Tibial artery (tissue), 4 donors: ENCODE measurements around the gene CKLF.

Source experiments
- DNase-seq, 2 donors: peaks; one replicate each; pipeline ENCODE4 v3.0.0-alpha.2; 2019
- H3K27ac ChIP-seq, 2 donors: fragments of 200-600 bp; sonication (generic) in 1 of 2; 1 replicate in 1 of 2; 2 replicates in 1 of 2; pipeline ENCODE4 v1.5.1; 2018 to 2019; ENCODE audit warnings: mild to moderate bottlenecking in 1 of 2
- H3K27me3 ChIP-seq, 2 donors: fragments of 200-600 bp; sonication (generic) in 1 of 2; one replicate each; pipeline versions ENCODE4 v1.5.1 to v1.6.0; 2016 to 2019
- H3K36me3 ChIP-seq, 3 donors: fragments of 200-600 bp; sonication (generic) in 2 of 3; one replicate each; pipeline ENCODE4 v1.5.1; 2016 to 2019; ENCODE audit warnings: mild to moderate bottlenecking in 2 of 3
- H3K4me1 ChIP-seq, 4 donors: fragments of 200-600 bp; sonication (generic) in 2 of 4; 1 replicate in 3 of 4; 2 replicates in 1 of 4; pipeline ENCODE4 v1.5.1; 2016 to 2019
- H3K4me3 ChIP-seq, 2 donors: fragments of 200-600 bp; sonication (generic) in 1 of 2; 1 replicate in 1 of 2; 2 replicates in 1 of 2; pipeline ENCODE4 v1.5.1; 2018 to 2019; ENCODE audit warnings: mild to moderate bottlenecking in 2 of 2
- H3K9me3 ChIP-seq, 3 donors: fragments of 200-600 bp; sonication (generic) in 1 of 3; one replicate each; pipeline ENCODE4 v1.5.1; 2016 to 2019
- intact Hi-C: fragments of 100-400 bp; cut with DNase I; formaldehyde crosslinking; loops from one replicate; pipeline ENCODE4 v1.15.0; 2023; ENCODE audit warnings: low total_unique reads
- TF ChIP-seq, protein P1 (sequence below), 2 experiments: fragments of 200-600 bp in 1 of 2; fragments of 450-650 bp in 1 of 2; IDR thresholded peaks; one replicate each; pipeline ENCODE4 v1.5.1; 2017 to 2019; ENCODE audit warnings: antibody characterized with exemption in 2 of 2, mild to moderate bottlenecking in 1 of 2, moderate library complexity in 1 of 2

The CKLF gene

DNA sequence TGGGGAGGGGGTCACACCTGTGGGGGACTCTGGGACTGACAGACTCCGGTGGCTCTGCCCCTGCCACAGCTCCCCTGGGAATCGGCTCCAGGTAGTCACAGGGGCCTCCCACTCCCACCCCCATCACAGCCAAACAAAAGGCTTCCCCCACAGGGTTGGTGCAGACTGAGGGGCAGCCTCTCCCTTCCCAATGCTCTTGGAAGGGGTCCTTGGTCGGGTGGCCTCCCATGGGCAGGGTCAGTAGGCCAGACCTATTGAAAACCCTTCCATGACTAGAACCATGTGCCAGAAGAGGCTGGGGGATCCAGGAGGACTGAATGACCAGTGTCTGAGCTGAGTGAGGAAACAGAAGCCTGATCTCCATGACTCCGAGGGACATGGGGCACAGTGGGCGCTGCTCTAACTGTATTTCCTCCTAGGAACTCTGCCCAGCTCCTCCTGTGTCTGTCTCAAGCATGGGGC lies 31.1 kb upstream of the CKLF start:
- Histone ChIP-seq H3K9me3 (no peaks in the 10 kb centered on the region), H3K4me3 (no peak overlapping the region), H3K27me3 (no peaks in the 10 kb centered on the region), H3K36me3 (peaks cover 15 to 57% (median 22%) of the 10 kb centered on the region in 3 donors), H3K27ac (peak overlapping the region; percentile 39 to 95), H3K4me1 (peaks cover 0 to 53% (median 35%) of the 10 kb centered on the region in 4 donors)
- intact Hi-C loops, result no loop called here
- TF ChIP-seq, protein P1, sequence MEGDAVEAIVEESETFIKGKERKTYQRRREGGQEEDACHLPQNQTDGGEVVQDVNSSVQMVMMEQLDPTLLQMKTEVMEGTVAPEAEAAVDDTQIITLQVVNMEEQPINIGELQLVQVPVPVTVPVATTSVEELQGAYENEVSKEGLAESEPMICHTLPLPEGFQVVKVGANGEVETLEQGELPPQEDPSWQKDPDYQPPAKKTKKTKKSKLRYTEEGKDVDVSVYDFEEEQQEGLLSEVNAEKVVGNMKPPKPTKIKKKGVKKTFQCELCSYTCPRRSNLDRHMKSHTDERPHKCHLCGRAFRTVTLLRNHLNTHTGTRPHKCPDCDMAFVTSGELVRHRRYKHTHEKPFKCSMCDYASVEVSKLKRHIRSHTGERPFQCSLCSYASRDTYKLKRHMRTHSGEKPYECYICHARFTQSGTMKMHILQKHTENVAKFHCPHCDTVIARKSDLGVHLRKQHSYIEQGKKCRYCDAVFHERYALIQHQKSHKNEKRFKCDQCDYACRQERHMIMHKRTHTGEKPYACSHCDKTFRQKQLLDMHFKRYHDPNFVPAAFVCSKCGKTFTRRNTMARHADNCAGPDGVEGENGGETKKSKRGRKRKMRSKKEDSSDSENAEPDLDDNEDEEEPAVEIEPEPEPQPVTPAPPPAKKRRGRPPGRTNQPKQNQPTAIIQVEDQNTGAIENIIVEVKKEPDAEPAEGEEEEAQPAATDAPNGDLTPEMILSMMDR (IDR thresholded peaks at IDR 0.05), result no peak
- DNase-seq, result no peak

DNA sequence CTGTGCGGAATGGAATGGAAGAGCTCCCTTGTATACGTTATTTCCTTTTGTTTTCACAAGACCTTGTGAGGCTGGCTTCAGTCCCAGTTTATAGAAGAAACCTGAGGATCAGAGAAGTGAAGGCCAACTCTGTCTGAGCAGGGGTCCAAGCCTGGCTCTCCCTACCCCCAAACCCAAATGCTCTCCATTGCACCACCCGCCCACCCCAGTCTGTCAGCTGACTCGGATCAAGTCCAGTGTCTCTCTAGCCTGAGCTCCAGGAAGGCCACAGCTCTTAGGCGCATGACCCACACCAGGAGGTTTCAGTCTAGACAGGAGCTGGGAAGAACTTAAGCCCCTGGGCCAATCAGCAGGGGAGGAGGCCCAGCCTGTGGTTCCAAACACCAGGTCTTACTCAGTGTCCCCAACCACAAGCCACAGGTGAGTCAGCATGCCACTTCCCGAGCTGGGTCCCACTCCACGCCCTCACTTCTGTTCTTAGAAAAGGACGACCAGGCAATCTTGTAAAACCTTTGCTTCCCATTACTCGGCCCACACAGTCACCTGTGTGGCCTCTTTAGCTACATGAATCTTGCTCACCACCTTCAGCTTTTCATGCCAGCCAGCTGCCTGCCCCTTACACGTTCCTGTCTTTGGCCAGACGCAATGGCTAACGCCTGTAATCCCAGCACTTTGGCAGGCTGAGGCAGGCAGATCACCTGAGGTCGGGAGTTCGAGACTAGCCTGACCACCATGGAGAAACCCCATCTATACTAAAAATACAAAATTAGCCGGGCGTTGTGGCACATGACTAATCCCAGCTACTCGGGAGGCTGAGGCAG lies 30.2 kb upstream of the CKLF start:
- no peak for DNase-seq
- Histone ChIP-seq H3K27me3 (no peaks in the 10 kb centered on the region), H3K4me1 (peaks cover 0 to 45% (median 27%) of the 10 kb centered on the region in 4 donors), H3K9me3 (no peaks in the 10 kb centered on the region), H3K27ac (peak overlapping the region; percentile 39 to 95), H3K4me3 (no peak overlapping the region), H3K36me3 (peaks cover 22 to 66% (median 29%) of the 10 kb centered on the region in 3 donors)
- intact Hi-C loops, result no loop called here
- TF ChIP-seq, protein P1 (IDR thresholded peaks at IDR 0.05), result no peak

DNA sequence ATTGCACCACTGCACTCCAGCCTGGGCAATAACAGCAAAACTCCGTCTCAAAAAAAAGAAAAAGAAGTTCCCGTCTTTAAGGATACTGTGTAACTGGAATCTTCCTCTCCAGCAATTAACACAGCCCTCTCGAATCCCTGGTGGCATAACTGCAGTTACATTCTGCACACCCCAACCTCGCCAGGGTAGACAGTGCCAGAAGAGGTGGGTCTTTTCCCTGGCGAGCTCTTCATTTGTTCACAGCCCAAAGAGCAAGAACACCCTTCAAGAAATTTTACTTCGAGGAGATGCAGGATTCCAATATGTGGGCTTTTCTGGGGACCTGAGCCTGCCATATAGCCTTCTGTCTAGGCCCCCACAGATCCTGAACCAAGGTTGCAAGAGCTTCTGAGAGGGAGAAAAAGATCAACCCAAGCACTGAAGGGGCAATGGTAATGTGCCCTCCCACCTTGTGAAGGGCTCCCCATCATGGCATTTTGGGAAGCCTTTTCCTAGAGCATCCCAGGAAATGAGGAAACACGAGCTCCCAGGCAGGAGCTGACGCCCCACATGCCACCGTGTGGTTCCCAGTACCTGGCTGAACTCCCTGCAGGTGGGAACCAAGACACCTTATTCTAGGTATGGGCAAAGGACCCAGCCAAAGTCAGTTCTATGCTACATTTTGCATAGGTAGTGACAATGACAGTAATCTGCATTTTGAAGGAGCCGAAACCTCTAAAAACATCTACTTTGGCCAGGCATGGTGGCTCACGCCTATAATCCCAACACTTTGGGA lies 29.4 kb upstream of the CKLF start:
- TF ChIP-seq, protein P1 (IDR thresholded peaks at IDR 0.05), result no peak
- no peak for DNase-seq
- peaks cover 0 to 37% (median 19%) of the 10 kb centered on the region in 4 donors for H3K4me1 ChIP-seq
- H3K36me3 ChIP-seq, result peaks cover 31 to 74% (median 37%) of the 10 kb centered on the region in 3 donors
- H3K4me3 ChIP-seq, result no peak overlapping the region
- no peaks in the 10 kb centered on the region for H3K9me3 ChIP-seq
- H3K27ac ChIP-seq, result peak overlapping the region; percentile 39 to 95
- intact Hi-C loops, result no loop called here
- H3K27me3 ChIP-seq, result no peaks in the 10 kb centered on the region

DNA sequence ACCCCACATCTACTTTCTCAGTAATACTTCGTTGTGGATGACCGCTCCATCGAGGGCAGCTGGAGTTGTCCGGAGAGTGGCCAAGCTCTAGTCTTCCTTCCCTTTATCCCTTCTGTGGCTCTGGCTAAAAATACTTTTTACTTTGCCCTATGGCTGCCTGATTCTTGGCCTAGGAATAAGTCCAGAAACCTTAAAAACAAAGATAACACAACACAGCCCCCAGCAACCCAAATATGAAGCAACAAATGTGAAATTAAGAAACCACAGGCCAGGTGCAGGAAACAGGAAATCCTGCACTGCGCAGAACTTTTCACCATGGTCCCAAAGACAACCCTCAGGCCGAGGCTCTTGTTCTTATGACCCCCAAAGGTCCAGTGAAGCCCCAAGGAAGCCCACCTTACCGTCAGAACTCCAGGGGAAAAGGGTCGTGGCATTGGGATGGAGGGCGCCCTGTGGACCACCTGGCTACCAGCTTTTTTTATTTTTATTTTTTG lies 28.5 kb upstream of the CKLF start:
- Histone ChIP-seq H3K4me1 (peaks cover 0 to 33% (median 17%) of the 10 kb centered on the region in 4 donors), H3K27ac (peak overlapping the region; percentile 11 to 39), H3K4me3 (no peak overlapping the region), H3K36me3 (peaks cover 40 to 83% (median 46%) of the 10 kb centered on the region in 3 donors), H3K9me3 (no peaks in the 10 kb centered on the region), H3K27me3 (no peaks in the 10 kb centered on the region)
- intact Hi-C loops, result no loop called here
- DNase-seq, result no peak
- TF ChIP-seq, protein P1 (IDR thresholded peaks at IDR 0.05), result no peak

DNA sequence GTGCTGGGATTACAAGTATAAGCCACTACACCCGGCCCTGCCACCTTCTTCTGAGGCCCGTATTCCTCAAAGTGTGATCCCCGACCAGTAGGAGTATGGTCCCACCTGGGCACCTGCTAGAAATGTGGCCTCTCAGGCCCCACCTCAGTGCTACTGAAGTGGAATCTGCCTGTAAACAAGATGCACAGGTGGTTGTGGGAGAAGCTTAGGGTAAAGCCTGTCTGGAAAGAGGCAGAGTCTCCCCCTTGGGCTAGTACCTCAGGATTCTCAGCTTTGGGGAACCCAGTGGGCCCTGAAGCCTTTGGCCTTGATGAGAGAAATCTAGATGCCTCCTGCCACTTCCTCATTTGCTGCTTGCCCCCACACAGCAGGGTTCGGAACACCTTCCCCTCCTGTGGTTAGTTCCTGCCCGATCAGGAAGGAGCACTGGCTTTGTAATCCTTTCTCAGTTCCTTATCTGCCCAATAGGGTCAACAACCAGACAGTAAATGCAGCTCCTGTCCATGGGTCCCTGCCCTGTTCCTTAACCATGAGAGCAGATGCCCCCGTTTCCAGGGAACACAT lies 27.7 kb upstream of the CKLF start:
- Histone ChIP-seq H3K36me3 (peaks cover 46 to 84% (median 54%) of the 10 kb centered on the region in 3 donors), H3K4me1 (peaks cover 0 to 33% (median 17%) of the 10 kb centered on the region in 4 donors), H3K9me3 (no peaks in the 10 kb centered on the region), H3K27ac (peak overlapping the region; percentile 11 to 12), H3K27me3 (no peaks in the 10 kb centered on the region), H3K4me3 (no peak overlapping the region)
- intact Hi-C loops, result no loop called here
- DNase-seq, result no peak
- TF ChIP-seq, protein P1 (IDR thresholded peaks at IDR 0.05), result no peak
